OCI-LY7 (cell line): ENCODE measurements around the gene POPDC2. TPM values are rescaled to one million over a fixed set of nuclear protein-coding genes. Genes with fewer than 3 reads are reported as not detected.

Experiments
- BruUV-seq: library from RNA; stranded (reverse); fragments of 400-500 nt; replicated peaks from 2 replicates; lab custom pipeline; 2021; lab: Mats Ljungman, UMichigan
- CTCF ChIA-PET: fragments of 300-600 bp; sonication (Branson Sonifier 250); formaldehyde crosslinking; loops from one replicate; lab custom pipeline; 2022; ENCODE audit warnings: antibody characterized with exemption; ENCODE audit not compliant: unreplicated experiment; lab: Charles Lee
- POLR2A ChIA-PET: fragments of 300-600 bp; sonication (Branson Sonifier 250); formaldehyde crosslinking; loops from one replicate; lab custom pipeline; 2022; ENCODE audit warnings: antibody characterized with exemption; lab: Charles Lee
- DNase-seq: peaks from one replicate; pipeline ENCODE4 v3.0.0-alpha.2; 2015; ENCODE audit warnings: low spot score
- H2AFZ ChIP-seq: fragments of 200-600 bp; sonication (generic), shearing (Covaris generic); 2 replicates; pipeline ENCODE4 v1.6.1; 2014; ENCODE audit warnings: mild to moderate bottlenecking, antibody characterized with exemption, low read length, moderate library complexity
- H3K27ac ChIP-seq: fragments of 200-600 bp; sonication (generic); 2 replicates; pipeline ENCODE4 v1.5.1; 2014; ENCODE audit warnings: mixed run types, low read depth, mild to moderate bottlenecking, moderate library complexity, low read length, inconsistent platforms; ENCODE audit not compliant: poor library complexity, severe bottlenecking
- H3K36me3 ChIP-seq: fragments of 200-600 bp; sonication (generic); 2 replicates; pipeline ENCODE4 v1.6.1; 2014; ENCODE audit warnings: mild to moderate bottlenecking, antibody characterized with exemption, low read length, moderate library complexity, mixed read lengths; ENCODE audit not compliant: insufficient read depth
- H3K4me1 ChIP-seq: fragments of 200-600 bp; sonication (generic); 2 replicates; pipeline ENCODE4 v1.5.1; 2014; ENCODE audit warnings: mild to moderate bottlenecking, low read length; ENCODE audit not compliant: insufficient read depth, poor library complexity, severe bottlenecking
- H3K4me2 ChIP-seq: fragments of 200-600 bp; sonication (generic); 2 replicates; pipeline ENCODE4 v1.6.1; 2014; ENCODE audit warnings: mild to moderate bottlenecking, low read length
- H3K4me3 ChIP-seq: fragments of 200-600 bp; sonication (generic); 2 replicates; pipeline ENCODE4 v1.5.1; 2014; ENCODE audit warnings: mild to moderate bottlenecking, low read depth, low read length; ENCODE audit not compliant: poor library complexity, severe bottlenecking
- H3K79me2 ChIP-seq: fragments of 200-600 bp; sonication (generic); 2 replicates; pipeline ENCODE4 v1.6.1; 2016; ENCODE audit warnings: low read depth, mild to moderate bottlenecking, low read length, moderate library complexity, mixed read lengths; ENCODE audit not compliant: insufficient read depth
- H3K9me2 ChIP-seq: fragments of 200-600 bp; sonication (generic); 2 replicates; pipeline ENCODE4 v1.6.1; 2016; ENCODE audit warnings: mild to moderate bottlenecking, low read length, mixed read lengths; ENCODE audit not compliant: insufficient read depth
- H3K9me3 ChIP-seq: fragments of 200-600 bp; sonication (generic); 2 replicates; pipeline ENCODE4 v1.6.1; 2014; ENCODE audit warnings: mild to moderate bottlenecking, mixed run types, low read length, mixed read lengths
- H4K20me1 ChIP-seq: fragments of 200-600 bp; sonication (generic); 2 replicates; pipeline ENCODE4 v1.6.1; 2014; ENCODE audit warnings: mild to moderate bottlenecking, antibody characterized with exemption, low read length, moderate library complexity, mixed read lengths; ENCODE audit not compliant: insufficient read depth
- EZH2phosphoT487 ChIP-seq: fragments of 200-600 bp; sonication (generic); IDR thresholded peaks from 2 replicates; pipeline ENCODE4 v1.6.1; 2018; ENCODE audit warnings: low read depth, borderline replicate concordance, mild to moderate bottlenecking, mixed run types, antibody characterized with exemption, low read length, moderate library complexity, mixed read lengths
- intact Hi-C: fragments of 100-400 bp; cut with micrococcal nuclease; formaldehyde crosslinking; loops from one replicate; pipeline ENCODE4 v1.10.0; 2022; ENCODE audit not compliant: unreplicated experiment
- total RNA-seq, 2 experiments: library from RNA; depleted of rRNA in 1 of 2; stranded (reverse); fragments of >200 nt in 1 of 2; shearing (Covaris generic) in 1 of 2; gene quantifications; 2 replicates each; pipeline ENCODE4 v1.2.3, GENCODE V29; 2014 to 2022
- TF ChIP-seq, protein P1 (sequence below): fragments of 200-600 bp; sonication (generic); conservative IDR thresholded peaks from 2 replicates; pipeline ENCODE4 v1.5.1; 2014; ENCODE audit warnings: mild to moderate bottlenecking, antibody characterized with exemption, low read length, moderate library complexity, mixed read lengths

POPDC2 gene
- total RNA-seq, 2 experiments from 2014 or later, result 0.16 to 1.3 TPM

DNA sequence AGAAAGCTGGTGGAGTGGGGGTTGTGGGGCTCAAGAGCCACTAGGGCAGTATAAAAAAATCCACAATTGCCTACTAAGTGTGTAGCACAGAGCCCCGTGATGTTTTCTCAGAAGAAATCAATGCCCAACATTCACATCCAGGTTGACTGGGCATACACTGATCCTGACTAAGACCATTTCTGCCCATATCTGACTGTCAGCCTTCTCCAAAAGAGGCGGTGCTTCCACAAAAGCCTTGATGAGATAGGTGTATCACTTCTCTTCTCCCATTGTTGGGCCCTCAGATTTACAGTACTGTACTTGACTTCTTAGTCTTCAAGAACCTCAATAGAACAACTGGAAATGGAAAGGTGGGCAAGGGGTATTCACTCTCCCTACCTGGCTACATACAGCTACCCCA lies 1.4 kb downstream of the POPDC2 start:
- no peaks in the 10 kb centered on the region for H3K9me2 ChIP-seq
- H3K4me2 ChIP-seq, result no peak overlapping the region
- TF ChIP-seq, protein P1, sequence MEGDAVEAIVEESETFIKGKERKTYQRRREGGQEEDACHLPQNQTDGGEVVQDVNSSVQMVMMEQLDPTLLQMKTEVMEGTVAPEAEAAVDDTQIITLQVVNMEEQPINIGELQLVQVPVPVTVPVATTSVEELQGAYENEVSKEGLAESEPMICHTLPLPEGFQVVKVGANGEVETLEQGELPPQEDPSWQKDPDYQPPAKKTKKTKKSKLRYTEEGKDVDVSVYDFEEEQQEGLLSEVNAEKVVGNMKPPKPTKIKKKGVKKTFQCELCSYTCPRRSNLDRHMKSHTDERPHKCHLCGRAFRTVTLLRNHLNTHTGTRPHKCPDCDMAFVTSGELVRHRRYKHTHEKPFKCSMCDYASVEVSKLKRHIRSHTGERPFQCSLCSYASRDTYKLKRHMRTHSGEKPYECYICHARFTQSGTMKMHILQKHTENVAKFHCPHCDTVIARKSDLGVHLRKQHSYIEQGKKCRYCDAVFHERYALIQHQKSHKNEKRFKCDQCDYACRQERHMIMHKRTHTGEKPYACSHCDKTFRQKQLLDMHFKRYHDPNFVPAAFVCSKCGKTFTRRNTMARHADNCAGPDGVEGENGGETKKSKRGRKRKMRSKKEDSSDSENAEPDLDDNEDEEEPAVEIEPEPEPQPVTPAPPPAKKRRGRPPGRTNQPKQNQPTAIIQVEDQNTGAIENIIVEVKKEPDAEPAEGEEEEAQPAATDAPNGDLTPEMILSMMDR, result no peak
- no peak for TF ChIP-seq EZH2phosphoT487
- no peak overlapping the region for H3K27ac ChIP-seq
- no peak overlapping the region for H3K4me3 ChIP-seq
- ChIA-PET CTCF (interaction anchor here (0.6 kb wide), 1 partner anchor 84 kb away, joined by 5 read pairs; no protein-coding TSS in a partner anchor), POLR2A (interaction anchor here (1.5 kb wide), 1 partner anchor 18 kb away, joined by 5 read pairs; no protein-coding TSS in a partner anchor)
- no peak overlapping the region for H2AFZ ChIP-seq
- H3K9me3 ChIP-seq, result no peaks in the 10 kb centered on the region
- no peaks in the 10 kb centered on the region for H3K36me3 ChIP-seq
- H3K79me2 ChIP-seq, result no peaks in the 10 kb centered on the region
- BruUV-seq, result no TSS peak
- H3K4me1 ChIP-seq, result no peaks in the 10 kb centered on the region
- intact Hi-C loops, result no loop called here
- DNase-seq, result no peak
- no peaks in the 10 kb centered on the region for H4K20me1 ChIP-seq

DNA sequence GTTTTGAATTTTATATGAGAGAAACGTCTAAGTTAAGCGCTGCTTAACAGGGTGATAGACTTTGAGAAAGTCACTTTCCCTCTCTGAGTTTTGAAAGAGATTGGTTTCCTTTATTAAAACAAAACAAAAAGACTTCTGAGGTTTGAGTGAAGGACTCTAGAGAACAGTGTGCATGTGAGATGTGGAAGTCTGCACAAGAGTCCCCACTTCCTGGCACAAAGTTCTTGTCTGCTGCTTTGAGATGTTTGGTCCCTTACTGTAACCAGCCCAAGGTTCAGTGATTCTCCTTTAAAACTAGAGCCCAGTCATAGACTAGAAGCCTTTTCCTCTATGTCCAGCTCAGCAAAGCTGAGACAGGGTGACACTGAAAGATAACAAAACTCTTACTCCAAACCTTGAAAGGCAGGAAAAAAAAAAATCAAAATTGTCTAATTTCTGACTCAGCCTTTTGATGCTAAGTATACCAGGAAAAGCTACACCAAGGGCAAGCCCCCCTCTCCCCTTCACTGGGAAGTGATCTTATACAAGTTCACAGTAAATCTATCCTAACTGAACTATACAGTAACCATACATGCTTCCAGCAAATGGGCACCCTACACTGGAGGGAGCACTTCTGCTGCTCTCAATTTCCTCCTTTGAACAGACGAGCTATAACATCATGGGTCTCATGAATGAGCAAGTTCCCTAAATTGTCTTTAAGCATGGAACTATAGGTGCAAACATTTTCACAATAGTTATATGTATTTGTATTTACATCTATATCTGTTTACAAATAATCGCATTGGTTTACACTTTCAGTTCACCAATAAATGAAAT lies 2.3 kb downstream of the POPDC2 start:
- BruUV-seq, result no TSS peak
- DNase-seq, result no peak
- TF ChIP-seq, protein P1, result no peak
- TF ChIP-seq EZH2phosphoT487, result no peak
- Histone ChIP-seq H2AFZ (no peak overlapping the region), H3K4me1 (no peaks in the 10 kb centered on the region), H3K9me3 (no peaks in the 10 kb centered on the region), H3K36me3 (no peaks in the 10 kb centered on the region), H3K4me3 (no peak overlapping the region), H3K27ac (no peak overlapping the region), H3K9me2 (no peaks in the 10 kb centered on the region), H4K20me1 (no peaks in the 10 kb centered on the region), H3K4me2 (no peak overlapping the region), H3K79me2 (no peaks in the 10 kb centered on the region)
- POLR2A ChIA-PET, result interaction anchor here (0.6 to 1.5 kb wide), 2 partner anchors 19 to 190 kb away, joined by 3 to 5 read pairs; no protein-coding TSS in a partner anchor
- CTCF ChIA-PET, result interaction anchor here (0.6 kb wide), 1 partner anchor 85 kb away, joined by 5 read pairs; no protein-coding TSS in a partner anchor
- intact Hi-C loops, result no loop called here

DNA sequence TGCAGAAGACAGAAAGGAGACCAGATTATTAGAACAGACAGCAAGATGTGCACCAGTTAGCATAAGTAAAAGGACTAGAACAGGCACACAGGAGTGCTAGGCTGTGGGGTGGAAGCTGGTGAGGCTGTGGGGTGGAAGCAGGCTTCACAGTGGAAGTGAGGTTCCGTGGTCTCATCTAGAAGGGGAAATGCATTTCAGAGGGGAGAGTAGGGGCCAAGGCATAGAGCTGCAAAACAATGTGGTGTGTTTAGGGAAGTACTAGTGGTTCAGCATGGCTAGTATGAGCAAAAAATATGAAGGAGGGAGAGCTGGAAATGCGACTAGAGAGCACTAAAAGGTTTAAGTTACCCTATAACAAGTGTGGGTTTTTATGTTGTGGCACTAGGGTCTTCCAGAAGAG lies 6.5 kb downstream of the POPDC2 start:
- no peaks in the 10 kb centered on the region for H3K36me3 ChIP-seq
- no peaks in the 10 kb centered on the region for H3K9me3 ChIP-seq
- H3K27ac ChIP-seq, result no peak overlapping the region
- no peaks in the 10 kb centered on the region for H3K9me2 ChIP-seq
- DNase-seq, result no peak
- no peak overlapping the region for H3K4me3 ChIP-seq
- no peaks in the 10 kb centered on the region for H4K20me1 ChIP-seq
- intact Hi-C loops, result no loop called here
- TF ChIP-seq, protein P1, result no peak
- no peak for TF ChIP-seq EZH2phosphoT487
- CTCF ChIA-PET, result interaction anchor here (0.6 kb wide), 1 partner anchor 12 kb away, joined by 3 read pairs; no protein-coding TSS in a partner anchor
- no peaks in the 10 kb centered on the region for H3K79me2 ChIP-seq
- H3K4me1 ChIP-seq, result no peaks in the 10 kb centered on the region
- no peak overlapping the region for H3K4me2 ChIP-seq
- H2AFZ ChIP-seq, result no peak overlapping the region
- no TSS peak for BruUV-seq
- POLR2A ChIA-PET, result interaction anchor here (0.6 kb wide), 1 partner anchor 27 kb away, joined by 3 read pairs; no protein-coding TSS in a partner anchor
